IMR-90 (cell line): Measurements from ENCODE around the gene ABCA8.

Experiments used
- BHLHE40 ChIP-seq: fragments of 150-350 bp; IDR thresholded peaks from 2 replicates; pipeline ENCODE4 v1.6.1; 2016; ENCODE audit warnings: mild to moderate bottlenecking, low read depth, low read length
- CEBPB ChIP-seq: IDR thresholded peaks from 2 replicates; pipeline ENCODE4 v1.6.1; 2012; ENCODE audit warnings: low read depth, low read length, improper control_type of control experiment
- CHD1 ChIP-seq: IDR thresholded peaks from 2 replicates; pipeline ENCODE4 v1.6.1; 2012; ENCODE audit warnings: low read depth, low read length, improper control_type of control experiment
- ELK1 ChIP-seq: fragments of 150-350 bp; IDR thresholded peaks from 2 replicates; pipeline ENCODE4 v1.6.1; 2016; ENCODE audit warnings: low read depth, mild to moderate bottlenecking, low read length, moderate library complexity, borderline replicate concordance
- MAZ ChIP-seq: IDR thresholded peaks from 2 replicates; pipeline ENCODE4 v1.6.1; 2012; ENCODE audit warnings: low read depth, mild to moderate bottlenecking, low read length, improper control_type of control experiment, moderate library complexity, borderline replicate concordance
- MXI1 ChIP-seq: IDR thresholded peaks from 2 replicates; pipeline ENCODE4 v1.6.1; 2012; ENCODE audit warnings: low read depth, mild to moderate bottlenecking, low read length, moderate library complexity, borderline replicate concordance
- NFE2L2 ChIP-seq: fragments of 150-350 bp; IDR thresholded peaks from 2 replicates; pipeline ENCODE4 v1.6.1; 2016; ENCODE audit warnings: low read depth, mild to moderate bottlenecking, low read length
- POLR2A ChIP-seq: IDR thresholded peaks from 2 replicates; pipeline ENCODE4 v1.6.1; 2012; ENCODE audit warnings: mild to moderate bottlenecking, low read depth, low read length
- RAD21 ChIP-seq: IDR thresholded peaks from 2 replicates; pipeline ENCODE4 v1.6.1; 2012; ENCODE audit warnings: low read length, improper control_type of control experiment
- RCOR1 ChIP-seq: IDR thresholded peaks from 2 replicates; pipeline ENCODE4 v1.6.1; 2012; ENCODE audit warnings: mild to moderate bottlenecking, low read length, improper control_type of control experiment; ENCODE audit not compliant: insufficient replicate concordance
- RFX5 ChIP-seq: IDR thresholded peaks from 2 replicates; pipeline ENCODE4 v1.8.0; 2012; ENCODE audit warnings: low read depth, mild to moderate bottlenecking, low read length, moderate library complexity
- TF ChIP-seq, protein P1 (sequence below): conservative IDR thresholded peaks from 2 replicates; pipeline ENCODE4 v1.5.1; 2012; ENCODE audit warnings: mild to moderate bottlenecking, low read depth, low read length, improper control_type of control experiment

DNA sequence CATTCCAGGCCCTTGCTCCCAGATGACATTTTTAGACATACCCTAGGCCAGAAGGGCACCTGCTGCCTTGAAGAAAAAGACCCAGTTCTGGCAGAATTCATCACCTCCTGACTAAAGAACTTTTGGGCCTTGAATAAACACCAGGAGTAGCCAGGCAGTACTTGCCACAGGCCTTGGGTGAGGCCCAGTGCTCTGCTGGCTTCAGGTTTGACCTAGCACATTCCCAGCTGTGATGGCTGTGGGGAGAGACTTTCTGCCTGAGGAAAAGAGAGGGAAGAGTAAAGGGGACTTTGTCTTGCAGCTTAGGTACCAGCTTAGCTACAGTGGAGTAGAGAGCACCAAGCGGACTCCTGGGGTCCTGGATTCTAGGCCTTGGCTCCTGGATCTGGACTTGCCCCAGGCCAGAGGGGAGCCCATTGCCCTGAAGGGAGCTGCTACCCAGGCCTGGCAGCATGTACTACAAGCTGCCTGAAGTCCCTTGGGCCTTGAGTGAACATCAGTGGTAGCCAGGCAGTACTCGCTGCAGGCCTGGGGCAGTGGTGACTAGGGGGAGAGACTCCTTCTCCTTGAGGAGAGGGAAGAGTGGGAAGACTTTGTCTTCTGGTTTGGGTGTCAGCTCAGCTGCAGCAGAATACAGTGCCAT lies 44.3 kb downstream of the ABCA8 start:
- TF ChIP-seq, protein P1, sequence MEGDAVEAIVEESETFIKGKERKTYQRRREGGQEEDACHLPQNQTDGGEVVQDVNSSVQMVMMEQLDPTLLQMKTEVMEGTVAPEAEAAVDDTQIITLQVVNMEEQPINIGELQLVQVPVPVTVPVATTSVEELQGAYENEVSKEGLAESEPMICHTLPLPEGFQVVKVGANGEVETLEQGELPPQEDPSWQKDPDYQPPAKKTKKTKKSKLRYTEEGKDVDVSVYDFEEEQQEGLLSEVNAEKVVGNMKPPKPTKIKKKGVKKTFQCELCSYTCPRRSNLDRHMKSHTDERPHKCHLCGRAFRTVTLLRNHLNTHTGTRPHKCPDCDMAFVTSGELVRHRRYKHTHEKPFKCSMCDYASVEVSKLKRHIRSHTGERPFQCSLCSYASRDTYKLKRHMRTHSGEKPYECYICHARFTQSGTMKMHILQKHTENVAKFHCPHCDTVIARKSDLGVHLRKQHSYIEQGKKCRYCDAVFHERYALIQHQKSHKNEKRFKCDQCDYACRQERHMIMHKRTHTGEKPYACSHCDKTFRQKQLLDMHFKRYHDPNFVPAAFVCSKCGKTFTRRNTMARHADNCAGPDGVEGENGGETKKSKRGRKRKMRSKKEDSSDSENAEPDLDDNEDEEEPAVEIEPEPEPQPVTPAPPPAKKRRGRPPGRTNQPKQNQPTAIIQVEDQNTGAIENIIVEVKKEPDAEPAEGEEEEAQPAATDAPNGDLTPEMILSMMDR: no peak
- no peak for TF ChIP-seq ELK1
- TF ChIP-seq POLR2A: no peak
- no peak for TF ChIP-seq NFE2L2
- TF ChIP-seq RAD21: no peak
- no peak for TF ChIP-seq RCOR1
- TF ChIP-seq CEBPB: no peak
- no peak for TF ChIP-seq MXI1
- no peak for TF ChIP-seq RFX5
- TF ChIP-seq BHLHE40: no peak
- TF ChIP-seq CHD1: no peak
- no peak for TF ChIP-seq MAZ
